ENCODE measurements around the gene GIGYF2. TPM values are rescaled to one million over a fixed set of nuclear protein-coding genes. Genes with fewer than 3 reads are reported as not detected.

GIGYF2 gene
- total RNA-seq, 1 experiment from 2014 or later: 68.3 TPM

GRCh38 chr2:232898592-232899543, 201.7 kb downstream of the GIGYF2 start:
- no peak for DNase-seq (ENCODE audit: low read depth, low spot score)
- intact Hi-C loops (cut with micrococcal nuclease; ENCODE audit: unreplicated experiment) (no loop called here), in situ Hi-C loops (cut with HindIII; ENCODE audit: low pct_unique_long_range_greater_than_20kb, low sequenced_read_pairs) (no loop called here)
- Histone ChIP-seq H3K27ac (ENCODE audit: low read length) (no peak overlapping the region), H3K4me3 (ENCODE audit: low read depth in 2 of 2, low read length in 2 of 2) (no peak overlapping the region), H3K4me1 (ENCODE audit: control insufficient read depth, insufficient read depth, low read length) (peaks cover 29% of the 10 kb centered on the region), H3K9me3 (ENCODE audit: control insufficient read depth, insufficient read depth, low read depth, low read length) (no peaks in the 10 kb centered on the region), H3K36me3 (ENCODE audit: control insufficient read depth, insufficient read depth, low read length) (no peaks in the 10 kb centered on the region), H3K27me3 (ENCODE audit: control insufficient read depth, insufficient read depth, low read length) (no peaks in the 10 kb centered on the region)
- TF ChIP-seq CTCF (IDR thresholded peaks at IDR 0.05) (no peak), POLR2AphosphoS5 (IDR thresholded peaks at IDR 0.05; ENCODE audit: low read depth, low read length) (no peak), REST (IDR thresholded peaks at IDR 0.05; ENCODE audit: insufficient read depth in 1 of 2, low read depth in 2 of 2, low read length in 1 of 2) (no peak), TCF7L2 (IDR thresholded peaks at IDR 0.05; ENCODE audit: low read depth, low read length) (no peak), SIN3A (IDR thresholded peaks at IDR 0.05; ENCODE audit: borderline replicate concordance, insufficient read depth, low read depth, low read length) (no peak)
- no peak for ATAC-seq
- ChIA-PET POLR2A (no interaction called here), CTCF (no interaction called here)
- BruUV-seq (replicated peaks): no TSS peak

GRCh38 chr2:232900811-232901735, 203.9 kb downstream of the GIGYF2 start:
- peaks cover 31% of the 10 kb centered on the region for H3K4me1 ChIP-seq (ENCODE audit: control insufficient read depth, insufficient read depth, low read length)
- DNase-seq (ENCODE audit: low read depth, low spot score) (no peak), ATAC-seq (no peak)
- in situ Hi-C loops (cut with HindIII; ENCODE audit: low pct_unique_long_range_greater_than_20kb, low sequenced_read_pairs): no loop called here
- no peaks in the 10 kb centered on the region for H3K36me3 ChIP-seq (ENCODE audit: control insufficient read depth, insufficient read depth, low read length)
- H3K27me3 ChIP-seq (ENCODE audit: control insufficient read depth, insufficient read depth, low read length): no peaks in the 10 kb centered on the region
- intact Hi-C loops (cut with micrococcal nuclease; ENCODE audit: unreplicated experiment): no loop called here
- ChIA-PET POLR2A (no interaction called here), CTCF (no interaction called here)
- H3K27ac ChIP-seq (ENCODE audit: low read length): peak overlapping the region; percentile 62
- no peak overlapping the region; a peak in 1 of 4 replicates for H3K4me3 ChIP-seq (ENCODE audit: low read depth in 2 of 2, low read length in 2 of 2)
- TF ChIP-seq CTCF (IDR thresholded peaks at IDR 0.05) (no peak), REST (IDR thresholded peaks at IDR 0.05; ENCODE audit: insufficient read depth in 1 of 2, low read depth in 2 of 2, low read length in 1 of 2) (no peak), SIN3A (IDR thresholded peaks at IDR 0.05; ENCODE audit: borderline replicate concordance, insufficient read depth, low read depth, low read length) (no peak), TCF7L2 (IDR thresholded peaks at IDR 0.05; ENCODE audit: low read depth, low read length) (no peak), POLR2AphosphoS5 (IDR thresholded peaks at IDR 0.05; ENCODE audit: low read depth, low read length) (no peak)
- H3K9me3 ChIP-seq (ENCODE audit: control insufficient read depth, insufficient read depth, low read depth, low read length): no peaks in the 10 kb centered on the region
- BruUV-seq (replicated peaks): no TSS peak
